IMR-90 (cell line): Measurements from ENCODE around the gene SLC38A4. TPM values are rescaled to one million over a fixed set of nuclear protein-coding genes. Genes with fewer than 3 reads are reported as not detected.
A peak's percentile ranks its signal among the peaks of the same experiment; 100 is the strongest.

ENCODE experiments used
- ATAC-seq: fragments of 200-7000 bp; cut with Tn5 transposase; 2 replicates; pipeline ENCODE4 v1.9.1; 2020; ENCODE audit warnings: low read depth, mild to moderate bottlenecking, moderate library complexity
- BruUV-seq: library from RNA; stranded (reverse); fragments of 400-500 nt; replicated peaks from 2 replicates; lab custom pipeline; 2021; lab: Mats Ljungman, UMichigan
- CTCF ChIA-PET: fragments of 300-600 bp; formaldehyde crosslinking; extraction: SDS; loops from one replicate; lab custom pipeline; 2021; ENCODE audit warnings: antibody characterized with exemption; lab: Yijun Ruan, JAX
- POLR2A ChIA-PET: fragments of 300-600 bp; sonication (Branson Sonifier 250); formaldehyde crosslinking; loops from one replicate; lab custom pipeline; 2022; ENCODE audit warnings: antibody characterized with exemption; ENCODE audit not compliant: unreplicated experiment; lab: Charles Lee
- DNase-seq: peaks from one replicate; pipeline ENCODE4 v3.0.0; 2013
- H2AFZ ChIP-seq: replicated peaks from 2 replicates; pipeline ENCODE3; 2013; ENCODE audit warnings: low read length, mild to moderate bottlenecking; ENCODE audit not compliant: poor library complexity
- H2AK5ac ChIP-seq: 2 replicates; pipeline ENCODE4 v1.6.1; 2013; ENCODE audit warnings: low read depth, low read length, inconsistent platforms
- H2AK9ac ChIP-seq: replicated peaks from 2 replicates; pipeline ENCODE3; 2013; ENCODE audit warnings: mild to moderate bottlenecking, low read depth, low read length, moderate library complexity; ENCODE audit not compliant: poor library complexity
- H2BK120ac ChIP-seq: 2 replicates; pipeline ENCODE4 v1.6.1; 2013; ENCODE audit warnings: low read depth, low read length, inconsistent platforms
- H2BK15ac ChIP-seq: 3 replicates; pipeline ENCODE4 v1.6.1; 2013; ENCODE audit warnings: low read depth, low read length, inconsistent platforms
- H2BK20ac ChIP-seq: 2 replicates; pipeline ENCODE4 v1.6.1; 2013; ENCODE audit warnings: low read depth, mild to moderate bottlenecking, inconsistent platforms, low read length, moderate library complexity
- H2BK5ac ChIP-seq: 2 replicates; pipeline ENCODE4 v1.6.1; 2013; ENCODE audit warnings: mild to moderate bottlenecking, low read depth, low read length, inconsistent platforms; ENCODE audit not compliant: poor library complexity, severe bottlenecking
- H3K14ac ChIP-seq: replicated peaks from 2 replicates; pipeline ENCODE4 v1.6.1; 2013; ENCODE audit warnings: low read depth, low read length, inconsistent platforms
- H3K18ac ChIP-seq: 2 replicates; pipeline ENCODE4 v1.6.1; 2013; ENCODE audit warnings: low read depth, low read length, control low read depth
- H3K23ac ChIP-seq: 2 replicates; pipeline ENCODE4 v1.6.1; 2013; ENCODE audit warnings: low read depth, low read length, inconsistent platforms
- H3K27ac ChIP-seq: 2 replicates; pipeline ENCODE4 v1.5.1; 2013; ENCODE audit warnings: mild to moderate bottlenecking, control low read depth, low read length; ENCODE audit not compliant: insufficient read depth
- H3K27me3 ChIP-seq: 2 replicates; pipeline ENCODE4 v1.6.1; 2013; ENCODE audit warnings: low read length; ENCODE audit not compliant: control insufficient read depth, insufficient read depth
- H3K36me3 ChIP-seq: 2 replicates; pipeline ENCODE4 v1.6.1; 2013; ENCODE audit warnings: low read length, mixed read lengths; ENCODE audit not compliant: control insufficient read depth, insufficient read depth
- H3K4ac ChIP-seq: 2 replicates; pipeline ENCODE4 v1.6.1; 2013; ENCODE audit warnings: low read depth, low read length, inconsistent platforms
- H3K4me1 ChIP-seq: 2 replicates; pipeline ENCODE4 v1.6.1; 2013; ENCODE audit warnings: low read length, mixed read lengths; ENCODE audit not compliant: control insufficient read depth, insufficient read depth
- H3K4me2 ChIP-seq: 2 replicates; pipeline ENCODE4 v1.6.1; 2013; ENCODE audit warnings: low read depth, mild to moderate bottlenecking, control low read depth, low read length, moderate library complexity
- H3K4me3 ChIP-seq: 2 replicates; pipeline ENCODE4 v1.5.1; 2013; ENCODE audit warnings: low read depth, mild to moderate bottlenecking, control low read depth, low read length, moderate library complexity; ENCODE audit not compliant: insufficient read depth
- H3K56ac ChIP-seq: 2 replicates; pipeline ENCODE4 v1.6.1; 2013; ENCODE audit warnings: low read length, inconsistent platforms; ENCODE audit not compliant: insufficient read depth; ENCODE audit errors: extremely low read depth
- H3K79me1 ChIP-seq, 2 experiments: 2 replicates each; pipeline ENCODE4 v1.6.1; 2013; ENCODE audit warnings: low read length in 2 of 2, inconsistent platforms in 1 of 2, low read depth in 1 of 2
- H3K9ac ChIP-seq: 2 replicates; pipeline ENCODE4 v1.6.1; 2013; ENCODE audit warnings: low read depth, low read length, control low read depth
- H3K9me1 ChIP-seq: 2 replicates; pipeline ENCODE4 v1.6.1; 2013; ENCODE audit warnings: low read length, inconsistent platforms; ENCODE audit not compliant: insufficient read depth
- H3K9me3 ChIP-seq: 2 replicates; pipeline ENCODE4 v1.6.1; 2013; ENCODE audit warnings: low read length; ENCODE audit not compliant: control insufficient read depth, insufficient read depth
- H4K20me1 ChIP-seq: 2 replicates; pipeline ENCODE4 v1.6.1; 2013; ENCODE audit warnings: low read length, inconsistent platforms; ENCODE audit not compliant: insufficient read depth
- H4K5ac ChIP-seq: 2 replicates; pipeline ENCODE4 v1.6.1; 2013; ENCODE audit warnings: mild to moderate bottlenecking, low read depth, low read length, control low read depth
- H4K8ac ChIP-seq, 2 experiments: 2 replicates each; pipeline ENCODE4 v1.6.1; 2013; ENCODE audit warnings: low read depth in 2 of 2, low read length in 2 of 2, control low read depth in 1 of 2, inconsistent platforms in 1 of 2
- H4K91ac ChIP-seq: 2 replicates; pipeline ENCODE4 v1.6.1; 2013; ENCODE audit warnings: low read depth, low read length, inconsistent platforms; ENCODE audit not compliant: insufficient read depth
- BHLHE40 ChIP-seq: fragments of 150-350 bp; IDR thresholded peaks from 2 replicates; pipeline ENCODE4 v1.6.1; 2016; ENCODE audit warnings: mild to moderate bottlenecking, low read depth, low read length
- CEBPB ChIP-seq: IDR thresholded peaks from 2 replicates; pipeline ENCODE4 v1.6.1; 2012; ENCODE audit warnings: low read depth, low read length, improper control_type of control experiment
- CHD1 ChIP-seq: IDR thresholded peaks from 2 replicates; pipeline ENCODE4 v1.6.1; 2012; ENCODE audit warnings: low read depth, low read length, improper control_type of control experiment
- FOS ChIP-seq: fragments of 150-350 bp; IDR thresholded peaks from 2 replicates; pipeline ENCODE4 v1.6.1; 2016; ENCODE audit warnings: low read depth, low read length
- MAFK ChIP-seq: IDR thresholded peaks from 2 replicates; pipeline ENCODE4 v1.6.1; 2012; ENCODE audit warnings: low read depth, low read length, improper control_type of control experiment
- MAZ ChIP-seq: IDR thresholded peaks from 2 replicates; pipeline ENCODE4 v1.6.1; 2012; ENCODE audit warnings: low read depth, mild to moderate bottlenecking, low read length, improper control_type of control experiment, moderate library complexity, borderline replicate concordance
- MXI1 ChIP-seq: IDR thresholded peaks from 2 replicates; pipeline ENCODE4 v1.6.1; 2012; ENCODE audit warnings: low read depth, mild to moderate bottlenecking, low read length, moderate library complexity, borderline replicate concordance
- NFE2L2 ChIP-seq: fragments of 150-350 bp; IDR thresholded peaks from 2 replicates; pipeline ENCODE4 v1.6.1; 2016; ENCODE audit warnings: low read depth, mild to moderate bottlenecking, low read length
- POLR2A ChIP-seq: IDR thresholded peaks from 2 replicates; pipeline ENCODE4 v1.6.1; 2012; ENCODE audit warnings: mild to moderate bottlenecking, low read depth, low read length
- RAD21 ChIP-seq: IDR thresholded peaks from 2 replicates; pipeline ENCODE4 v1.6.1; 2012; ENCODE audit warnings: low read length, improper control_type of control experiment
- RCOR1 ChIP-seq: IDR thresholded peaks from 2 replicates; pipeline ENCODE4 v1.6.1; 2012; ENCODE audit warnings: mild to moderate bottlenecking, low read length, improper control_type of control experiment; ENCODE audit not compliant: insufficient replicate concordance
- RFX5 ChIP-seq: IDR thresholded peaks from 2 replicates; pipeline ENCODE4 v1.8.0; 2012; ENCODE audit warnings: low read depth, mild to moderate bottlenecking, low read length, moderate library complexity
- SMC3 ChIP-seq: fragments of 150-350 bp; IDR thresholded peaks from 2 replicates; pipeline ENCODE4 v1.6.1; 2016; ENCODE audit warnings: low read depth, mild to moderate bottlenecking, antibody characterized with exemption, low read length, moderate library complexity
- WGBS, 2 experiments: methylation state at CpG; one replicate each; pipeline versions ENCODE4 v1.1.5 to v1.1.7; 2013; ENCODE audit warnings: missing lambda C conversion rate in 2 of 2; ENCODE audit not compliant: insufficient read length in 1 of 2; ENCODE audit errors: extremely low coverage in 2 of 2; 5-methylcytosine and 5-hydroxymethylcytosine counted together
- dilution Hi-C: fragments of 300-500 bp; cut with HindIII; formaldehyde crosslinking; loops from one replicate; pipeline ENCODE4 v1.14.3; 2018; ENCODE audit warnings: low sequenced_read_pairs; ENCODE audit not compliant: unreplicated experiment
- in situ Hi-C: fragments of 300-500 bp; cut with MboI; formaldehyde crosslinking; loops from 3 replicates; pipeline ENCODE4 v1.14.3; 2019; ENCODE audit warnings: low sequenced_read_pairs, inconsistent platforms, mixed read lengths
- intact Hi-C: fragments of 100-400 bp; cut with micrococcal nuclease; formaldehyde crosslinking; loops from 2 replicates; pipeline ENCODE4 v1.10.0; 2022
- polyA plus RNA-seq, 3 experiments: library from polyadenylated mRNA; depleted of rRNA; stranded (reverse); fragments of >200 nt; gene quantifications; 2 replicates each; pipeline ENCODE4 v1.2.3, GENCODE V29; 2012; ENCODE audit warnings: low replicate concordance in 1 of 3
- total RNA-seq: library from RNA; depleted of rRNA; stranded (reverse); fragments of >200 nt; gene quantifications from 2 replicates; pipeline ENCODE4 v1.2.3, GENCODE V29; 2012
- TF ChIP-seq, protein P1 (sequence below): fragments of 150-350 bp; IDR thresholded peaks from 2 replicates; pipeline ENCODE4 v1.6.1; 2016; ENCODE audit warnings: low read depth, mild to moderate bottlenecking, low read length, moderate library complexity, borderline replicate concordance
- TF ChIP-seq, protein P2 (sequence below): fragments of 150-350 bp; IDR thresholded peaks from 2 replicates; pipeline ENCODE4 v1.6.1; 2017; ENCODE audit warnings: mild to moderate bottlenecking, antibody characterized with exemption, low read length, low read depth

The SLC38A4 gene
- total and polyA plus RNA-seq, 2 of the 4 experiments (the other 2 are of a cell fraction): 2.3 to 2.7 TPM

- H2AFZ ChIP-seq: peak overlapping the region; percentile 65
- TF ChIP-seq CHD1: no peak
- TF ChIP-seq FOS: no peak
- TF ChIP-seq RFX5: no peak
- no peak for TF ChIP-seq MAZ
- no peak for TF ChIP-seq RCOR1
- TF ChIP-seq SMC3: no peak
- TF ChIP-seq, protein P1, sequence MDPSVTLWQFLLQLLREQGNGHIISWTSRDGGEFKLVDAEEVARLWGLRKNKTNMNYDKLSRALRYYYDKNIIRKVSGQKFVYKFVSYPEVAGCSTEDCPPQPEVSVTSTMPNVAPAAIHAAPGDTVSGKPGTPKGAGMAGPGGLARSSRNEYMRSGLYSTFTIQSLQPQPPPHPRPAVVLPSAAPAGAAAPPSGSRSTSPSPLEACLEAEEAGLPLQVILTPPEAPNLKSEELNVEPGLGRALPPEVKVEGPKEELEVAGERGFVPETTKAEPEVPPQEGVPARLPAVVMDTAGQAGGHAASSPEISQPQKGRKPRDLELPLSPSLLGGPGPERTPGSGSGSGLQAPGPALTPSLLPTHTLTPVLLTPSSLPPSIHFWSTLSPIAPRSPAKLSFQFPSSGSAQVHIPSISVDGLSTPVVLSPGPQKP: no peak
- TF ChIP-seq BHLHE40: no peak
- no peak for TF ChIP-seq NFE2L2
- TF ChIP-seq POLR2A: no peak
- TF ChIP-seq CEBPB: no peak
- TF ChIP-seq, protein P2, sequence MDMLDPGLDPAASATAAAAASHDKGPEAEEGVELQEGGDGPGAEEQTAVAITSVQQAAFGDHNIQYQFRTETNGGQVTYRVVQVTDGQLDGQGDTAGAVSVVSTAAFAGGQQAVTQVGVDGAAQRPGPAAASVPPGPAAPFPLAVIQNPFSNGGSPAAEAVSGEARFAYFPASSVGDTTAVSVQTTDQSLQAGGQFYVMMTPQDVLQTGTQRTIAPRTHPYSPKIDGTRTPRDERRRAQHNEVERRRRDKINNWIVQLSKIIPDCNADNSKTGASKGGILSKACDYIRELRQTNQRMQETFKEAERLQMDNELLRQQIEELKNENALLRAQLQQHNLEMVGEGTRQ: no peak
- no peak for TF ChIP-seq RAD21
- TF ChIP-seq MAFK: no peak
- TF ChIP-seq MXI1: no peak
These were observed 55.2 kb downstream of the SLC38A4 start for GRCh38 chr12:46770501-46771183.

More at GRCh38 chr12:46770501-46771183, 55.2 kb downstream of the SLC38A4 start:
- no peak overlapping the region for H3K18ac ChIP-seq
- no CpG with 5 or more reads among the region's 3 CpGs for WGBS, 2 experiments
- peak overlapping the region; percentile 62 for H3K4ac ChIP-seq
- ChIA-PET POLR2A (no interaction called here), CTCF (no interaction called here)
- dilution Hi-C loops: no loop called here
- H4K20me1 ChIP-seq: no peaks in the 10 kb centered on the region
- H3K79me1 ChIP-seq: no peaks in the 10 kb centered on the region; a peak in 1 of 4 replicates
- peaks cover 17% of the 10 kb centered on the region for H3K4me1 ChIP-seq
- H3K4me3 ChIP-seq: no peak overlapping the region
- H2AK9ac ChIP-seq: no peak overlapping the region
- H3K9me3 ChIP-seq: no peaks in the 10 kb centered on the region
- no peaks in the 10 kb centered on the region for H3K36me3 ChIP-seq
- H3K9ac ChIP-seq: peak overlapping the region; percentile 52; the same call in 1 of the 2 replicates
- intact Hi-C loops: loop anchor here (5.0 kb wide), 1 partner anchor 162 kb away; no protein-coding TSS in a partner anchor
- H2AK5ac ChIP-seq: peak overlapping the region; percentile 60; the same call in 1 of the 2 replicates
- no peak overlapping the region for H4K5ac ChIP-seq
- peak overlapping the region; percentile 39; the same call in 1 of the 2 replicates for H4K91ac ChIP-seq
- peak overlapping the region; percentile 11 for H3K4me2 ChIP-seq
- H3K14ac ChIP-seq: 0 out of 2 replicates have a peak overlapping the region, but pooled peaks have one; percentile 1
- H3K56ac ChIP-seq: no peak overlapping the region; the same call in 1 of the 2 replicates
- BruUV-seq: no TSS peak
- H2BK20ac ChIP-seq: peak overlapping the region; percentile 89
- ATAC-seq (peak; percentile 68), DNase-seq (peak; percentile 59)
- peak overlapping the region; percentile 85 for H2BK5ac ChIP-seq
- in situ Hi-C loops: no loop called here
- H3K9me1 ChIP-seq: peaks cover 12% of the 10 kb centered on the region
- H4K8ac ChIP-seq: peak overlapping the region in 1 of 2 experiments; percentile 51; a peak in 1 of 4 replicates
- peak overlapping the region; percentile 75; the same call in 1 of the 2 replicates for H3K23ac ChIP-seq
- H3K27me3 ChIP-seq: no peaks in the 10 kb centered on the region
- H2BK15ac ChIP-seq: peak overlapping the region; percentile 6; the same call in 1 of the 3 replicates
- H3K27ac ChIP-seq: peak overlapping the region; percentile 50; the same call in 1 of the 2 replicates
- peak overlapping the region; percentile 94 for H2BK120ac ChIP-seq
